SK-N-SH treated with all-trans-retinoic acid at 6 μM for 48 hours (cell line): ENCODE results near the gene JARID2.

Experiments
- ATAC-seq: fragments of 200-7000 bp; cut with Tn5 transposase; 3 replicates; pipeline ENCODE4 v1.9.1; 2020; ENCODE audit warnings: mild to moderate bottlenecking, moderate library complexity
- ARNTL ChIP-seq: fragments of 450-650 bp; formaldehyde crosslinking; IDR thresholded peaks from 2 replicates; pipeline ENCODE4 v1.5.0; 2020; ENCODE audit warnings: low read depth, mild to moderate bottlenecking, moderate library complexity, borderline replicate concordance
- CSDC2 ChIP-seq: fragments of 250-450 bp; sonication (Bioruptor Pico); IDR thresholded peaks from 2 replicates; pipeline ENCODE4 v1.5.0; 2020; ENCODE audit warnings: mild to moderate bottlenecking, moderate library complexity
- GLIS3 ChIP-seq: fragments of 250-450 bp; sonication (Bioruptor Pico); IDR thresholded peaks from 2 replicates; pipeline ENCODE4 v1.5.0; 2020; ENCODE audit warnings: mild to moderate bottlenecking, moderate library complexity
- ISL1 ChIP-seq: fragments of 250-450 bp; sonication (Bioruptor Pico); IDR thresholded peaks from 2 replicates; pipeline ENCODE4 v2.1.2; 2022; ENCODE audit warnings: mild to moderate bottlenecking, moderate library complexity
- SNAI2 ChIP-seq: fragments of 250-450 bp; sonication (Bioruptor Pico); IDR thresholded peaks from 2 replicates; pipeline ENCODE4 v1.5.0; 2020; ENCODE audit warnings: mild to moderate bottlenecking, moderate library complexity
- TCF4 ChIP-seq: fragments of 250-450 bp; sonication (Bioruptor Pico); IDR thresholded peaks from 2 replicates; pipeline ENCODE4 v1.8.0; 2021; ENCODE audit warnings: mild to moderate bottlenecking, moderate library complexity, borderline replicate concordance
- ZC3H10 ChIP-seq: fragments of 250-450 bp; sonication (Bioruptor Pico); IDR thresholded peaks from 2 replicates; pipeline ENCODE4 v1.5.1; 2021; ENCODE audit warnings: mild to moderate bottlenecking, moderate library complexity
- ZFP3 ChIP-seq: fragments of 250-450 bp; sonication (Bioruptor Pico); IDR thresholded peaks from 2 replicates; pipeline ENCODE4 v1.5.0; 2020; ENCODE audit warnings: mild to moderate bottlenecking, moderate library complexity
- ZNF565 ChIP-seq: fragments of 450-650 bp; formaldehyde crosslinking; conservative IDR thresholded peaks from 2 replicates; pipeline ENCODE4 v1.5.0; 2020; ENCODE audit warnings: low read depth, mild to moderate bottlenecking, moderate library complexity
- ZNF70 ChIP-seq: fragments of 450-650 bp; formaldehyde crosslinking; IDR thresholded peaks from 2 replicates; pipeline ENCODE4 v1.5.0; 2020; ENCODE audit warnings: mild to moderate bottlenecking, moderate library complexity
- ZNF8 ChIP-seq: fragments of 450-650 bp; formaldehyde crosslinking; IDR thresholded peaks from 2 replicates; pipeline ENCODE4 v1.5.0; 2020; ENCODE audit warnings: mild to moderate bottlenecking, moderate library complexity
- TF ChIP-seq, protein P1 (sequence below): fragments of 250-450 bp; sonication (Bioruptor Pico); IDR thresholded peaks from 2 replicates; pipeline ENCODE4 v1.8.0; 2021; ENCODE audit warnings: low read depth, mild to moderate bottlenecking, moderate library complexity, borderline replicate concordance
- TF ChIP-seq, protein P2 (sequence below): fragments of 250-450 bp; sonication (Bioruptor Pico); IDR thresholded peaks from 2 replicates; pipeline ENCODE4 v1.8.0; 2020; ENCODE audit warnings: mild to moderate bottlenecking, moderate library complexity, borderline replicate concordance
- TF ChIP-seq, protein P3 (sequence below): fragments of 250-450 bp; sonication (Bioruptor Pico); IDR thresholded peaks from 2 replicates; pipeline ENCODE4 v1.5.1; 2021; ENCODE audit warnings: mild to moderate bottlenecking, moderate library complexity
- TF ChIP-seq, protein P4 (sequence below): fragments of 250-450 bp; sonication (Bioruptor Pico); IDR thresholded peaks from 2 replicates; pipeline ENCODE4 v1.5.0; 2020; ENCODE audit warnings: mild to moderate bottlenecking, moderate library complexity
- TF ChIP-seq, protein P5 (sequence below): fragments of 250-450 bp; sonication (Bioruptor Pico); IDR thresholded peaks from 2 replicates; pipeline ENCODE4 v1.5.1; 2020; ENCODE audit warnings: low read depth, mild to moderate bottlenecking, moderate library complexity

Gene JARID2

DNA sequence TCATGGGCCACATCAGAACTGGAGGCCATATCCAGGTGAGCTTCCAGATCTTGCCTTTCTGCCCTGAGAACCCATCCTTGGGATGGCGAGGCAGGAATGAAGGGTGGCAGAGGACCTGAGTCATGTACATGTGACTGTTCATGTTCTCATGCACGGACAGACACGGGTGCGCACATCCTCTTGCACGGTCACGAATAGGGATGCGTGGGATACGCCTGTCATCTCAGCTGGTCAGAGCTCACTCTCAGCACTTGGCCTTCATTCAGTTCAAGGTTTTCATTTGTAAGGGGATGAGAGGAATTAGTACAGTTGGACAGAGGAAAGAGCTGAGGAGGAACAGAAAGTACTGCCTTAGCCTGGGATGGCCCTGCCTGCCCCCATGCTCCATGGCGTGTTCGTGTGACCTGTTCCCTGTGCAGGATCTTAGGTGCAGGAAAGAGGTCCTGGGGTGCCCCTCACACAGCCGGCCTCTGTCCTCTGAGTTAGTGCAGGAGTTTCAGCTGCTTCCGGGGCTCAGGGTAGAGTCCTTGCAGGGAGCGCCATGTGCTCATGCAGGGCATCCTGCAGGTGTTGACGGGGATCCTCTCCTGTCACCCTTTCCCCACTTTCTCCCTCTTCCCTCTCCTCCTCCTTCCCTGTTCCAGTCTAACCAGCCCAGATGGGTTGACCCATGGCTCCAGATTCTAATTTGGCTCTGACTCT is 243.5 kb downstream of the JARID2 start:
- no peak for ATAC-seq
- TF ChIP-seq, protein P1, sequence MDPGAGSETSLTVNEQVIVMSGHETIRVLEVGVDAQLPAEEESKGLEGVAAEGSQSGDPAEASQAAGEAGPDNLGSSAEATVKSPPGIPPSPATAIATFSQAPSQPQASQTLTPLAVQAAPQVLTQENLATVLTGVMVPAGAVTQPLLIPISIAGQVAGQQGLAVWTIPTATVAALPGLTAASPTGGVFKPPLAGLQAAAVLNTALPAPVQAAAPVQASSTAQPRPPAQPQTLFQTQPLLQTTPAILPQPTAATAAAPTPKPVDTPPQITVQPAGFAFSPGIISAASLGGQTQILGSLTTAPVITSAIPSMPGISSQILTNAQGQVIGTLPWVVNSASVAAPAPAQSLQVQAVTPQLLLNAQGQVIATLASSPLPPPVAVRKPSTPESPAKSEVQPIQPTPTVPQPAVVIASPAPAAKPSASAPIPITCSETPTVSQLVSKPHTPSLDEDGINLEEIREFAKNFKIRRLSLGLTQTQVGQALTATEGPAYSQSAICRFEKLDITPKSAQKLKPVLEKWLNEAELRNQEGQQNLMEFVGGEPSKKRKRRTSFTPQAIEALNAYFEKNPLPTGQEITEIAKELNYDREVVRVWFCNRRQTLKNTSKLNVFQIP (CRISPR knock-in tag) = no peak
- no peak for TF ChIP-seq TCF4 (CRISPR knock-in tag)
- TF ChIP-seq, protein P2, sequence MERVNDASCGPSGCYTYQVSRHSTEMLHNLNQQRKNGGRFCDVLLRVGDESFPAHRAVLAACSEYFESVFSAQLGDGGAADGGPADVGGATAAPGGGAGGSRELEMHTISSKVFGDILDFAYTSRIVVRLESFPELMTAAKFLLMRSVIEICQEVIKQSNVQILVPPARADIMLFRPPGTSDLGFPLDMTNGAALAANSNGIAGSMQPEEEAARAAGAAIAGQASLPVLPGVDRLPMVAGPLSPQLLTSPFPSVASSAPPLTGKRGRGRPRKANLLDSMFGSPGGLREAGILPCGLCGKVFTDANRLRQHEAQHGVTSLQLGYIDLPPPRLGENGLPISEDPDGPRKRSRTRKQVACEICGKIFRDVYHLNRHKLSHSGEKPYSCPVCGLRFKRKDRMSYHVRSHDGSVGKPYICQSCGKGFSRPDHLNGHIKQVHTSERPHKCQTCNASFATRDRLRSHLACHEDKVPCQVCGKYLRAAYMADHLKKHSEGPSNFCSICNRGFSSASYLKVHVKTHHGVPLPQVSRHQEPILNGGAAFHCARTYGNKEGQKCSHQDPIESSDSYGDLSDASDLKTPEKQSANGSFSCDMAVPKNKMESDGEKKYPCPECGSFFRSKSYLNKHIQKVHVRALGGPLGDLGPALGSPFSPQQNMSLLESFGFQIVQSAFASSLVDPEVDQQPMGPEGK (CRISPR knock-in tag) = no peak

DNA sequence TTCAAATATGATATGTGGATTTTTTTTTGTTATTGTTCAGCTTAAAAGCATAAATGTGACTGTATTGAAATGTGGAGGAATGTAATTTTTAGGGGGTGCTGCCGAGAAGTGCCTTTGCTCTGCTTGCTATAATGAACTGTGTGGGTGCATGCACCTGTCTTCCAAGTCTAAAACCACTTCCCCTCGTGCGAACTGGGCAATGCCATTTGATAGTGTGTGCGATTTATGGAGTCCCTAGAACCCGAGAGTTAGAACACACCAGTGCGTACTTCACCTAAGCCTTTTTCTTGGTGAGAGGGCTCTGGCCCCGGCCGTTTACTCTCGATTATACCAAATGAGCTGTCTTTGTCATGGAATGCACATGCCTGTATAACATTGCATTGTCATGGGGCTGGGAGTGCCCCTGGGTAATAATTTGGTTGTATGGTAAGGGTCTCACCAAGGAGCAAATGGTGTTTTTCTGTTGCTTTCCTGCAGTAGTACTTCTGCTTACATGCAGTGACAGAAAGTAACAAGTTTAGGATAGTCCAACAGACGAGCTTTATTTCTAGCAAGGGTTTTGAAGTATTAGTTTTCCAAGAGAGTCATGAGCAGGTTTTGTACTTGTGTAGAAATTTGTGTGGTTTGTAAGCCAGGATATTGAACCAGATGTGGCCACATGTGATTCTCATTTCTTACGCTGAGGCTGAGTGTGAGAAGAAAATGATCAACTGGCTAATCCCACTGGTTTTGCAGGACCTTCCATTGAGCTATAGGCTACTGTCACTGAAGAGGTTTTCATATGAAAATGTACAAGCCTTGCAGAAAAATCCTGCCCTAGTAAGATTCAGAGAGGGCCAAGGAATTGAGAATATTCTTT is 244.6 kb downstream of the JARID2 start:
- TF ChIP-seq ZNF8 = no peak
- TF ChIP-seq, protein P3, sequence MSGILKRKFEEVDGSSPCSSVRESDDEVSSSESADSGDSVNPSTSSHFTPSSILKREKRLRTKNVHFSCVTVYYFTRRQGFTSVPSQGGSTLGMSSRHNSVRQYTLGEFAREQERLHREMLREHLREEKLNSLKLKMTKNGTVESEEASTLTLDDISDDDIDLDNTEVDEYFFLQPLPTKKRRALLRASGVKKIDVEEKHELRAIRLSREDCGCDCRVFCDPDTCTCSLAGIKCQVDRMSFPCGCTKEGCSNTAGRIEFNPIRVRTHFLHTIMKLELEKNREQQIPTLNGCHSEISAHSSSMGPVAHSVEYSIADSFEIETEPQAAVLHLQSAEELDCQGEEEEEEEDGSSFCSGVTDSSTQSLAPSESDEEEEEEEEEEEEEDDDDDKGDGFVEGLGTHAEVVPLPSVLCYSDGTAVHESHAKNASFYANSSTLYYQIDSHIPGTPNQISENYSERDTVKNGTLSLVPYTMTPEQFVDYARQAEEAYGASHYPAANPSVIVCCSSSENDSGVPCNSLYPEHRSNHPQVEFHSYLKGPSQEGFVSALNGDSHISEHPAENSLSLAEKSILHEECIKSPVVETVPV (CRISPR knock-in tag) = no peak
- TF ChIP-seq ZNF565 (CRISPR knock-in tag) = no peak
- TF ChIP-seq TCF4 (CRISPR knock-in tag) = no peak
- TF ChIP-seq, protein P2 (CRISPR knock-in tag) = no peak
- no peak for TF ChIP-seq ZC3H10
- TF ChIP-seq ARNTL (CRISPR knock-in tag) = no peak
- TF ChIP-seq, protein P4, sequence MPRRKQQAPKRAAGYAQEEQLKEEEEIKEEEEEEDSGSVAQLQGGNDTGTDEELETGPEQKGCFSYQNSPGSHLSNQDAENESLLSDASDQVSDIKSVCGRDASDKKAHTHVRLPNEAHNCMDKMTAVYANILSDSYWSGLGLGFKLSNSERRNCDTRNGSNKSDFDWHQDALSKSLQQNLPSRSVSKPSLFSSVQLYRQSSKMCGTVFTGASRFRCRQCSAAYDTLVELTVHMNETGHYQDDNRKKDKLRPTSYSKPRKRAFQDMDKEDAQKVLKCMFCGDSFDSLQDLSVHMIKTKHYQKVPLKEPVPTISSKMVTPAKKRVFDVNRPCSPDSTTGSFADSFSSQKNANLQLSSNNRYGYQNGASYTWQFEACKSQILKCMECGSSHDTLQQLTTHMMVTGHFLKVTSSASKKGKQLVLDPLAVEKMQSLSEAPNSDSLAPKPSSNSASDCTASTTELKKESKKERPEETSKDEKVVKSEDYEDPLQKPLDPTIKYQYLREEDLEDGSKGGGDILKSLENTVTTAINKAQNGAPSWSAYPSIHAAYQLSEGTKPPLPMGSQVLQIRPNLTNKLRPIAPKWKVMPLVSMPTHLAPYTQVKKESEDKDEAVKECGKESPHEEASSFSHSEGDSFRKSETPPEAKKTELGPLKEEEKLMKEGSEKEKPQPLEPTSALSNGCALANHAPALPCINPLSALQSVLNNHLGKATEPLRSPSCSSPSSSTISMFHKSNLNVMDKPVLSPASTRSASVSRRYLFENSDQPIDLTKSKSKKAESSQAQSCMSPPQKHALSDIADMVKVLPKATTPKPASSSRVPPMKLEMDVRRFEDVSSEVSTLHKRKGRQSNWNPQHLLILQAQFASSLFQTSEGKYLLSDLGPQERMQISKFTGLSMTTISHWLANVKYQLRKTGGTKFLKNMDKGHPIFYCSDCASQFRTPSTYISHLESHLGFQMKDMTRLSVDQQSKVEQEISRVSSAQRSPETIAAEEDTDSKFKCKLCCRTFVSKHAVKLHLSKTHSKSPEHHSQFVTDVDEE (CRISPR knock-in tag) = no peak
- no peak for TF ChIP-seq ZNF70
- TF ChIP-seq SNAI2 (CRISPR knock-in tag) = no peak
- TF ChIP-seq, all 23 proteins: peak for 0
- no peak for ATAC-seq

DNA sequence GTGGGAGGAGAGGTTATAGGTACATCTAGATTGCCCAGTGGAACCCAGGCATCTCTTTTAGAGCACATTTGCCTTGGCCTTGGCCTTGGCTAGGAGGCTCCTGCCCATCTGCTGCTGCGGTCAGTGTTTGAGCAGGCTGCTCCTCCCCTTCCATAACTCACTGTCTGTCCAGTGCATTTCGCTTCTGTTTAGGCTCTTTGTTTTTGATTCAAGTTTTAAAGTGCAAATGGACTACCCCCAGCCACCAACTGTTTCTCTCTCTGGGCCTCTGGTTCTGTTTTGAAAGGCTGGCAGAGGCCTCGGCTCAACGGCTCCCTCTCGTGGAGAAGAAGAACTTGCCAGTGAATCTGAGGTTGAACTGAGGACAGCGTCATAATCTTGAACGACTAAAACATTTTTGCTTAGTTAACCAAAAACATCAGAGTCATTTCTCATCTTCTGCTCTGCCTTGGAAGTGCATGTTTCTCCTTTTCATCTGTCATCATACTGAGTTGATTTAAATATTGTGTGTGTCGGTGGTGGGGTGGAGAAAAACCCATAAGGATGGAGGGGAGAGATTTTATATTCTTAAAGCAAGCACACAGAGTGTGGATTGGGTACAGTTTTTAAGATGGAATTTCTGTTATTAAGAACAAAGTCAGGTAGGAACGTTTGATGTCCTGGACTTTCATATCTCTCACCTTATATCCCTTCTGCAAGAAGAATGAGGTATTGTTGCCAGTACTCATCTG is 245.6 kb downstream of the JARID2 start:
- ATAC-seq = peak; percentile 79
- no peak for TF ChIP-seq ARNTL (CRISPR knock-in tag)
- TF ChIP-seq, protein P5, sequence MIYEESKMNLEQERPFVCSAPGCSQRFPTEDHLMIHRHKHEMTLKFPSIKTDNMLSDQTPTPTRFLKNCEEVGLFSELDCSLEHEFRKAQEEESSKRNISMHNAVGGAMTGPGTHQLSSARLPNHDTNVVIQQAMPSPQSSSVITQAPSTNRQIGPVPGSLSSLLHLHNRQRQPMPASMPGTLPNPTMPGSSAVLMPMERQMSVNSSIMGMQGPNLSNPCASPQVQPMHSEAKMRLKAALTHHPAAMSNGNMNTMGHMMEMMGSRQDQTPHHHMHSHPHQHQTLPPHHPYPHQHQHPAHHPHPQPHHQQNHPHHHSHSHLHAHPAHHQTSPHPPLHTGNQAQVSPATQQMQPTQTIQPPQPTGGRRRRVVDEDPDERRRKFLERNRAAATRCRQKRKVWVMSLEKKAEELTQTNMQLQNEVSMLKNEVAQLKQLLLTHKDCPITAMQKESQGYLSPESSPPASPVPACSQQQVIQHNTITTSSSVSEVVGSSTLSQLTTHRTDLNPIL (CRISPR knock-in tag) = no peak
- no peak for TF ChIP-seq ZNF70
- TF ChIP-seq ZFP3 (CRISPR knock-in tag) = no peak
- TF ChIP-seq, protein P4 (CRISPR knock-in tag) = no peak
- no peak for TF ChIP-seq ZC3H10
- no peak for TF ChIP-seq CSDC2 (CRISPR knock-in tag)
- TF ChIP-seq TCF4 (CRISPR knock-in tag) = no peak
- TF ChIP-seq, protein P1 (CRISPR knock-in tag) = no peak
- no peak for TF ChIP-seq SNAI2 (CRISPR knock-in tag)
- TF ChIP-seq ISL1 = no peak
- no peak for TF ChIP-seq GLIS3
